HG03520 (cell line): ENCODE measurements around the gene LRRTM2.
"Not testable (repeated sequence)": the region's sequence is repeated elsewhere in the genome, so short reads cannot be mapped to it uniquely, and the experiment has no call there.

ENCODE experiments used
- ATAC-seq: cut with Tn5 transposase; IDR thresholded peaks from one replicate; pipeline ENCODE4 v1.9.1; 2021; ENCODE audit warnings: mild to moderate bottlenecking, moderate library complexity; ENCODE audit not compliant: unreplicated experiment

The LRRTM2 gene

DNA sequence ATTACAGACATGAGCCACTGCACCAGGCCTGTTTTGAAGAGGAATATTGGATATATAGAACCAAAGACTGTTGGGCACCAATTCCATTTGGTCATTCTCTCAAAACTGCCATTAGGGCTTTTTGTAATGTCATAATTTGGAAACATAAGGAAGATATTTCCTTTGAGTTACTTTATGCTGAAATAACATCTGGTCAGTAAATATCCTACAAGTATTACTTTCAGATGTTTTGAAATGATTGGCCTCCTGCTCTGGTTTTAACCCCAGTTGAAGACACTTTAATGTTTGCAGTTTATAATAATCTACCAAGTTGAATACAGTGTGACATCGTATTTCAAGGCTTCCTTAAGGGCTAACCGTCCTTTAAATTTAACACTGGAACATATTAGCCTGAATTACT is 33.6 kb downstream of the LRRTM2 start:
- no peak for ATAC-seq

DNA sequence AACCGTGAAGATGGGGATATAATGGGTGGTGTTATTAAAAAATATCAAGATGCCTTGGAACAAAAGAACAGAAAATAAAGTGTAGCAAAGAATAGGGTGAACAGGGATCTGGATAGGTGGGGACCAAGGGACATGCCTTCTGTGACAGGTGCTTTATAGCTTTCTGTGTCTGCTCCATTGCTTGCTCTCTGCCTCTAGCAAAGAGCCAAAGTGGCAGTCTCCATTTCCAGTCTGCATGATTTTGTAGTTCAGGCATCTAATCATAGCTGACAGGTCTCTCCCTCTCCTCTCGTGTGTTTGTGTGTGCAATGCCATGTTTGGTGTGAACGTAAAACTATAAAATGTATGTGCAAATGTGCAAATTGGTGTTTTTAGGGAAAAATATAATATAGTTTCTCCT is 35.0 kb downstream of the LRRTM2 start:
- no peak for ATAC-seq

DNA sequence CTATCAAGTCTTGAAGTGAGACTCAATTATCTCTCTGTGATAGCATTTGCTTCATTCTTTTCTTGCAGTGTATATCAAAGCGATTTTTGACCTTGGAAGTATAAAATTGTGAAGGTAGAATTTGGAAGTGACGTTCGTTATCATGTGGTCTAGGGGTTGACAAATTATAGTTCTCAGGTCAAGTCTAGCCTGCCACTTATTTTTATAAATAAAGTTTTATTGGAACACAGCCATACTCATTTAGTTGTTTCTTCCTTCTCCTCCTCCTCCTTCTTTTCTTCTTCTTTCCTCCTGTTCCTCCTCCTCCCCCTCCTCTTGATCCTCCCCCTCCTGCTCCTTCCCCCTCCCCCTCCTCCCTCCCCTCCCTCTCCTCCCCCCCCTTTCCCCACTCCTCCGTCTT is 38.0 kb downstream of the LRRTM2 start:
- ATAC-seq, result no peak

DNA sequence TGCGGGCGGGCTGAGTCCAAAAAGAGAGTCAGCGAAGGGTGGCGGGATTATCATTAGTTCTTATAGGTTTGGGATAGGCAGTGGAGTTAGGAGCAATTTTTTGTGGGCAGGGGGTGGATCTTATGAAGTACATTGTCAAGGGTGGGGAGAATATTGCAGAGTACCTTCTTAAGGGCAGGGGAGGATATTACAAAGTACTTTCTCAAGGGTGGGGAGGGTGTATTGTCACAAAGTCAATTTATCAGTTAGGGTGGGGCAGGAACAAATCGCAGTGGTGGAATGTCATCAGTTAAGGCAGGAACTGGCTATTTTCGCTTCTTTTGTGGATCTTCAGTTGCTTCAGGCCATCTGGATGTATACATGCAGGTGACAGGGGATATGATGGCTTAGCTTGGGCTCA is 40.3 kb downstream of the LRRTM2 start:
- not testable (repeated sequence) for ATAC-seq

DNA sequence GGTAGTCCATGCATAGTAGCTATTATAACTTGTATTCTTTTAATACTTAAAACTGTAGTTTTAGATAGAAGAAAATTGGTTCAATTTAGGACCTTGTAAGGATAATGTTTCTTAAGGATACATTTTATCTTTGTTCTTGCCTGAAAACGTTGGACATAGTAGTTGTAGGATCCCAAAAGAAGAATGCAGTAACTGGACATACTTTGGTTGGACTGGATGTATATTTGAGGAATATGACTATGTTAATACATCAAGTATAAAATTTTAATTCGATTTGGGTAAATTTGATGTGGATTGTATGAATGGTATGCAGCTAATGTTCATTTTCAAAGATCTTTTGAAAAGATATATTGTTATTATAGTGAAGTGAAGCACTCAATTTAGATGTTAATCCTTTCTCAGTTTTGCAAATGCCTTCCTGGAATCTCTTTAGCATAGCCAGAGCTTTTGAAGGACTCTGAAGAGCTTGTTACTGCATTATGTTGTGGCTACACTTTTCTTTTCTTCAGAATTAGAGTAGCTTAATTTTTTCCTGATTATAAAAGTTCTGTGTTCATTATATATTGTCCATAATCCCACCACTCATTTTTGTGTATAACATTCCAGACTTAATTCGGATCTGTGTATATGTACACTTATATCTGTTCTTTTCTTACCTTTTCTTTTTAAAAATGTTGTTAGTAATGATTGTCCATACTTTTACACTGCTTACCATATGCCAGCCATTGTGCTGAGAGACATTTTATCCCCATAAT is 41.2 kb downstream of the LRRTM2 start:
- no peak for ATAC-seq

DNA sequence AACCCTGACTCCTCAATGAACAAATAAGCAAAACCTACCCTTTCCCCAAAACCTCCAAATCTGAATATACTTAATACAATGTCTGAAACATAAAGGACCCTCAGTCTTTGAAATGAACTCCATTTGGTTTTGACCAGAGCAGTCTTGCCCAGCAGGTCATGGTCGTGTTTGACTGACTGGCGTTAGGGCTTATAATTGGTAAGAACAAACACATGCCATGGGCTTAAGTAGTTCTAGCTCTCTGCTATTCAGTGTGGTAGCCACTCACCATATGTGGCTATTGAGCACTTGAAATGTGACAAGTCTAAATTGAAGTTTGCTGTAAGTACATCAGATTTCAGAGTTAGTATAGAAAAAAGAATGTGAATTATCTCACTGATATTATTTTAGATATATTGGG is 42.1 kb downstream of the LRRTM2 start:
- ATAC-seq, result no peak

DNA sequence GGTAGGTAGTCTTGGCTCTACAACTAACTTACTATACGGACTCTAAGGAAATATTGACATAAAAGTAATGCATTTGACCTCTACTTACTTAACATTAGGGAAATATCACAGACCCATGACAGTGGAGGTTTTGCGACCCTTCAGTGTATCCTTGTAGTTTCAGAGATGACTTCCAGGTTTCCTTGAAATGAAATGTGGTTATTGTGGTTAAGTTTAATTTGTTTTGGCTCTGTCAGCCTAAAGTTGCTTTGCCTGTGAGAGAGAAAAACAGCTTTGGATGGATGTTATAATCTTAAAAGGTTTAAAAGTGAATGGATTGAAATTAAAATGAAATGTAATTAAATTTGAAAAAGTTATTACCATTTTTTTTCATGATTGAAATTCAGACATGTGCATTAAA is 42.9 kb downstream of the LRRTM2 start:
- no peak for ATAC-seq

DNA sequence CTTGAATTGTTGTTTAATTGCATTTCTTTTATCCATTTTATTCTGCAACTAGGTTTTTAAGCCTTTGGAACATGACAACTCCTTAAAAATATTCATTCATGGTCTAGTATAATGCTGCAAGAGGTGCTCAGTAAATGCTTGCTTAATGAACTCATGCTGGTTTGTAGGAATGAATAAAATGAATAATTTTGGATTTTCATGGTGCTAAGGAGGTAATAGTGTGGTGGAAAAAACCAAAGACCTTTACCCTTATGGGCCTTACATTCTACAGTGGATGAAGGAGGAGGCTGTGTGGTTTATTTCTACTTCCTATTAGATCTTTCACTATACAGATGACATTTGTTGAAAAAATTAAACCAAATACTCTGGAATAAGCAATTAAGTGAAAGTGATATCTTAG is 43.4 kb downstream of the LRRTM2 start:
- no peak for ATAC-seq

DNA sequence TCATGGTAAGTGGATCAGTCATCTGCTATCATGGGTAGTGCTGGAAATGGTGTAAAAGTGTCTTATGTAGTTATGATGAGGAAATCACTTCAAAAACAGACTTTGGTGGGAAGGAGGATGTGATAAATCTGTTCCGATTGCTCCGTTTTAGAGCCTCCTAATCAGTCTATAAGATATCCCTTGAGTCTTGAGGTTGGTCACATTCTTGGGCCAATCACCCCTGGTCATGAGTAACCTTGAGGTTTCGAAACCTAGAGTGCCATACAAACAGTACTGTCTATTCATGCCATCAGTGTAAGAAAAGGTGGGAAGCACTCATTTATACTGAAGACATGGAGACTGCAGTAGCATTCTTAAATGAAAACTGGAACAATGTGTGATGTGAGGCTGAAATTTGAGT is 45.8 kb downstream of the LRRTM2 start:
- ATAC-seq, result no peak

DNA sequence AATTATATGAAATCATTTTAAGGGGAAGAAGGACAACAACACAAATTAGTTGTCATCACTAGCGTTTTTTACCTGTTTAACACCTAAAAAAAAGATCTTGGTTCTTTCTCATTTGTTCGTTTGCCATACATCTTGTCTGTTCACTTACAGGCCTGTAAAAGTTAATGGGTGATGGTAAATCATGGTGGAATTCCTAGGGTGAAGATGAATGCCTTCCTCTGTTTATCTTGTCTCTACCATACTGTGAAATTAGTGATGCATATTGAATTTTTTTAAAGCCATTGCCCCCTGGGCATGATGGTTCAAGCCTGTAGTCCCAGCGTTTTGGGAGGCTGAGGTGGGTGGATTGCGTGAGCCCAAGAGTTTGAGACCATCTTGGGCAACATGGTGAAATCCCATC is 46.6 kb downstream of the LRRTM2 start:
- ATAC-seq, result no peak

DNA sequence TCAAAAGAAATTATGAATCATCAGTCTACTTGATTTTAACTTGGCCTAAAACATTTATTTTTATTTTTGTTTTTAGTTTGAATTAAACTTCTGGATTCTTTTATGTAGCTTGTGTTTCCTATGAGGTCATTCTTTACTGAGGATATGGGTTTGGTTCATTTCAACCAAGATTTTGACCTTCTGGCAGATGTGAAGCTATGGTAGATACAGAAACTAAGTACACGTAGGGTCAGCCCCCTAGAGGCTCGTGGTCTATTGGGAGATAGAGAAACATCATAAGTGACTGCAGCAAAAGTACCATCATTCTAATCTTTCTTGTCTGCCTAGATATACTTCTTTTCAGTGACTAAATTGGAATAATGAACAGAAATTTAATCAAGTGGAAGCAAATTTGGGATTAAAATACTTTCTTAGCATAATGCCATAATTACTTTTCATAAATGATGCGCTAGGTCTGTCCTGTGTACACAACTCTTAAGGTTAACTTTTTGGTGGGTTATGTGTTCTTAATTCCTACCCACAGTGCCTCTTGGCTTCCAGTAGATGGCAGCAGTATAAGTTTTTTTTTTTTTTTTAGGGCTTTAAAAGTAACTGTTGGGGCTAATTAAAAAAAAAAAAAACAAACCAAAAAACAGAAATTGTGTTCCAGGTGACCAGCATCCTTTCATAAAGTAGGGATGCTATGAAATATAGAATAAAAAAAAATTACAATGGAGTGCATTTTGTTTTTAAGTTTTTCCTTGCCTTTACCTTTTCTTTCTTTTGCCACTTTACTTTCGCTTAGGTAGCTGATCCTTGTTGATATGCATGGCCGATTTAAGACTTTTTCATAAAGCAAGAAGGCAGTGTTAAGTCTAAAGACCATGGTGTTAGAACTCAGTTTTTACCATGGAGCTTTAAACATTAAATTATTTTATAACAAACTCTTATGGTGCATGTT is 49.9 kb downstream of the LRRTM2 start:
- ATAC-seq, result no peak

DNA sequence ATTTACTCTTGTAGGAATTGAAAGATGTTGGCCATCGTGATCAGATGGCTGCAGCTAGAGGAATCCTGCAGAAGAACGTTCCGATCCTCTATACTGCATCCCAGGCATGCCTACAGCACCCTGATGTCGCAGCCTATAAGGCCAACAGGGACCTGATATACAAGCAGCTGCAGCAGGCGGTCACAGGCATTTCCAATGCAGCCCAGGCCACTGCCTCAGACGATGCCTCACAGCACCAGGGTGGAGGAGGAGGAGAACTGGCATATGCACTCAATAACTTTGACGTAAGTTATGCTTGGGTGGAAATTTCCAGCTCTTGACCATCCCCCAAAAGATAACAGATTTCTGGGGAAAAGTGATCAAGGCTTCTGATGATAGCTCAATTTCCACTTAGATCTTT is 50.6 kb downstream of the LRRTM2 start:
- ATAC-seq, result no peak

DNA sequence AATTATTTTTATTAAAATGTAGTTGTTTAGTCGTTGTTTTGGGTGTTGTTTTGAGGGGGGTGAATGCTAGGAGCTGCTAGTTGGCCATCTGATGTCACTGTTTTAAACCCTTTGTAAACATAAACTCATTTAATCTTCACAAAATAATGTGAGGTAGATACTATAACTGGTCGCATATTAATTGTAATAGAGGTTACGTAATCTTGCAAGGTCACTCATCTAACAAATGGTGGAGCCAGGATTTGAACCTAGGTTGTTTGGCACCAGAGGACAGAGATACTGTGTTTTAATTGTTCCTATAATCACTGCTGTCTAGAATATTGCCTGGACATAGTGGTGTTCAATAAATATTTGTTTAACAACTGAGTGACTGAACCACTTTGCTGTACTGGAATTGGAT is 54.4 kb downstream of the LRRTM2 start:
- no peak for ATAC-seq

DNA sequence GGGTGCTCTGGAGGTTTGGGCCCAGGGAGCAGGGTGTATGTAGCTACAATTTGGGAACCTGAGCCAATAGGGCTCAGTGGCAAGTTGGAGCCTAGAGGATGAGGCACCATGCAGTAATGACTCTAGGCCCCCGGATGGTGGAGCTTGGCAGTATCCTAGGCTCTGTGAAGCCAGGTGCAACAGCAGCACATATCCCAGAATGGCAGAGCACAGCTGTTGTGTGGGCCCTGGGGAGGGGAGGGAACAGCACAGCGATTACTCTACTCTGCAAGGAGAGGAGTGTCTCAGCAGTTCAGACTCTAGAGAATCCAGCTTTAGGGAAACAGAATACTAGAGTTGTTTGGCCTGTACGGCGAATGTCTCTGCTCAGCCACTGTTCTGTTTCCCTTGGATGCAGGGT is 56.1 kb downstream of the LRRTM2 start:
- ATAC-seq, result no peak
